Neural cell (in vitro differentiated cells): ENCODE data around the gene SLC35D3.

ENCODE experiments used
- EP300 ChIP-seq: fragments of 450-650 bp; conservative IDR thresholded peaks from 2 replicates; pipeline ENCODE4 v1.6.1; 2014; ENCODE audit warnings: antibody characterized with exemption, mild to moderate bottlenecking, moderate library complexity; ENCODE audit not compliant: poor library complexity, severe bottlenecking
- EZH2 ChIP-seq: fragments of 200-600, 300-800 bp; shearing (Covaris generic), sonication (generic); IDR thresholded peaks from 2 replicates; pipeline ENCODE4 v1.6.1; 2014; ENCODE audit warnings: antibody characterized with exemption, low read length, borderline replicate concordance, mild to moderate bottlenecking; ENCODE audit not compliant: insufficient read depth, poor library complexity, severe bottlenecking
- MXI1 ChIP-seq: fragments of 450-650 bp; conservative IDR thresholded peaks from 2 replicates; pipeline ENCODE4 v1.6.1; 2014; ENCODE audit warnings: antibody characterized with exemption, mild to moderate bottlenecking; ENCODE audit not compliant: poor library complexity, severe bottlenecking
- POLR2AphosphoS5 ChIP-seq: IDR thresholded peaks from 2 replicates; pipeline ENCODE4 v1.6.1; 2012
- RAD21 ChIP-seq: fragments of 450-650 bp; conservative IDR thresholded peaks from 2 replicates; pipeline ENCODE4 v1.6.1; 2014; ENCODE audit warnings: antibody characterized with exemption, mild to moderate bottlenecking, moderate library complexity
- TAF1 ChIP-seq: IDR thresholded peaks from 2 replicates; pipeline ENCODE4 v1.6.1; 2012; ENCODE audit warnings: low read depth
- TF ChIP-seq, protein P1 (sequence below): fragments of 450-650 bp; IDR thresholded peaks from 2 replicates; pipeline ENCODE4 v1.5.1; 2014; ENCODE audit warnings: antibody characterized with exemption, mild to moderate bottlenecking, moderate library complexity; ENCODE audit not compliant: poor library complexity, severe bottlenecking
- TF ChIP-seq, protein P2 (sequence below): IDR thresholded peaks from 2 replicates; pipeline ENCODE4 v1.6.1; 2012; ENCODE audit warnings: borderline replicate concordance

DNA sequence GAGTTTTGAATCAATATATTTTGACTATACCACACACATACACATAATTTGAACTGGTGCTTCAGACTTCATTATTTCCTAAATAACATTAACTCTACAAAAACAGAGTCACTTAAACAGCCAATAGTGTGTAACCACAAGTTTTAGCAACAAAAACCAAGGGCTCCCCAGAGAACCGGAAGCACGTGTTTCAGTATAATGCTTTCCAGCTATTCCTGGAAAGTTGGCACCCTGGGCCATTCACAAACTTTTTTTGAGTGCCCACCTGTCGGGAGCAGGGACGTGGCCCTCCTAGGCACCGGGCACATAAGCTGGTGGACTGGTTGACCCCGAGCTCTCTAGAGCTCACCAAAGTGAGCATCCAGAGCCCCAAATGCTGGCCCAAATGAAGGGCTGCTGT is 1.9 kb upstream of the SLC35D3 start:
- TF ChIP-seq, protein P1, sequence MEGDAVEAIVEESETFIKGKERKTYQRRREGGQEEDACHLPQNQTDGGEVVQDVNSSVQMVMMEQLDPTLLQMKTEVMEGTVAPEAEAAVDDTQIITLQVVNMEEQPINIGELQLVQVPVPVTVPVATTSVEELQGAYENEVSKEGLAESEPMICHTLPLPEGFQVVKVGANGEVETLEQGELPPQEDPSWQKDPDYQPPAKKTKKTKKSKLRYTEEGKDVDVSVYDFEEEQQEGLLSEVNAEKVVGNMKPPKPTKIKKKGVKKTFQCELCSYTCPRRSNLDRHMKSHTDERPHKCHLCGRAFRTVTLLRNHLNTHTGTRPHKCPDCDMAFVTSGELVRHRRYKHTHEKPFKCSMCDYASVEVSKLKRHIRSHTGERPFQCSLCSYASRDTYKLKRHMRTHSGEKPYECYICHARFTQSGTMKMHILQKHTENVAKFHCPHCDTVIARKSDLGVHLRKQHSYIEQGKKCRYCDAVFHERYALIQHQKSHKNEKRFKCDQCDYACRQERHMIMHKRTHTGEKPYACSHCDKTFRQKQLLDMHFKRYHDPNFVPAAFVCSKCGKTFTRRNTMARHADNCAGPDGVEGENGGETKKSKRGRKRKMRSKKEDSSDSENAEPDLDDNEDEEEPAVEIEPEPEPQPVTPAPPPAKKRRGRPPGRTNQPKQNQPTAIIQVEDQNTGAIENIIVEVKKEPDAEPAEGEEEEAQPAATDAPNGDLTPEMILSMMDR: no peak
- TF ChIP-seq POLR2AphosphoS5: no peak
- no peak for TF ChIP-seq MXI1
- no peak for TF ChIP-seq EZH2
- no peak for TF ChIP-seq RAD21
- TF ChIP-seq, protein P2, sequence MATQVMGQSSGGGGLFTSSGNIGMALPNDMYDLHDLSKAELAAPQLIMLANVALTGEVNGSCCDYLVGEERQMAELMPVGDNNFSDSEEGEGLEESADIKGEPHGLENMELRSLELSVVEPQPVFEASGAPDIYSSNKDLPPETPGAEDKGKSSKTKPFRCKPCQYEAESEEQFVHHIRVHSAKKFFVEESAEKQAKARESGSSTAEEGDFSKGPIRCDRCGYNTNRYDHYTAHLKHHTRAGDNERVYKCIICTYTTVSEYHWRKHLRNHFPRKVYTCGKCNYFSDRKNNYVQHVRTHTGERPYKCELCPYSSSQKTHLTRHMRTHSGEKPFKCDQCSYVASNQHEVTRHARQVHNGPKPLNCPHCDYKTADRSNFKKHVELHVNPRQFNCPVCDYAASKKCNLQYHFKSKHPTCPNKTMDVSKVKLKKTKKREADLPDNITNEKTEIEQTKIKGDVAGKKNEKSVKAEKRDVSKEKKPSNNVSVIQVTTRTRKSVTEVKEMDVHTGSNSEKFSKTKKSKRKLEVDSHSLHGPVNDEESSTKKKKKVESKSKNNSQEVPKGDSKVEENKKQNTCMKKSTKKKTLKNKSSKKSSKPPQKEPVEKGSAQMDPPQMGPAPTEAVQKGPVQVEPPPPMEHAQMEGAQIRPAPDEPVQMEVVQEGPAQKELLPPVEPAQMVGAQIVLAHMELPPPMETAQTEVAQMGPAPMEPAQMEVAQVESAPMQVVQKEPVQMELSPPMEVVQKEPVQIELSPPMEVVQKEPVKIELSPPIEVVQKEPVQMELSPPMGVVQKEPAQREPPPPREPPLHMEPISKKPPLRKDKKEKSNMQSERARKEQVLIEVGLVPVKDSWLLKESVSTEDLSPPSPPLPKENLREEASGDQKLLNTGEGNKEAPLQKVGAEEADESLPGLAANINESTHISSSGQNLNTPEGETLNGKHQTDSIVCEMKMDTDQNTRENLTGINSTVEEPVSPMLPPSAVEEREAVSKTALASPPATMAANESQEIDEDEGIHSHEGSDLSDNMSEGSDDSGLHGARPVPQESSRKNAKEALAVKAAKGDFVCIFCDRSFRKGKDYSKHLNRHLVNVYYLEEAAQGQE: no peak
- TF ChIP-seq TAF1: no peak
- TF ChIP-seq EP300: no peak
